NCI-H2029 treated with DMSO at 0.1 percent for 48 hours (cell line): ENCODE data around the gene CCDC157.
A peak's percentile ranks its signal among the peaks of the same experiment; 100 is the strongest.
"Not testable (repeated sequence)": the region's sequence is repeated elsewhere in the genome, so short reads cannot be mapped to it uniquely, and the experiment has no call there.

Experiments used
- DNase-seq: peaks from one replicate; lab custom pipeline; 2025; lab: John Stamatoyannopoulos, UW

The CCDC157 gene

DNA sequence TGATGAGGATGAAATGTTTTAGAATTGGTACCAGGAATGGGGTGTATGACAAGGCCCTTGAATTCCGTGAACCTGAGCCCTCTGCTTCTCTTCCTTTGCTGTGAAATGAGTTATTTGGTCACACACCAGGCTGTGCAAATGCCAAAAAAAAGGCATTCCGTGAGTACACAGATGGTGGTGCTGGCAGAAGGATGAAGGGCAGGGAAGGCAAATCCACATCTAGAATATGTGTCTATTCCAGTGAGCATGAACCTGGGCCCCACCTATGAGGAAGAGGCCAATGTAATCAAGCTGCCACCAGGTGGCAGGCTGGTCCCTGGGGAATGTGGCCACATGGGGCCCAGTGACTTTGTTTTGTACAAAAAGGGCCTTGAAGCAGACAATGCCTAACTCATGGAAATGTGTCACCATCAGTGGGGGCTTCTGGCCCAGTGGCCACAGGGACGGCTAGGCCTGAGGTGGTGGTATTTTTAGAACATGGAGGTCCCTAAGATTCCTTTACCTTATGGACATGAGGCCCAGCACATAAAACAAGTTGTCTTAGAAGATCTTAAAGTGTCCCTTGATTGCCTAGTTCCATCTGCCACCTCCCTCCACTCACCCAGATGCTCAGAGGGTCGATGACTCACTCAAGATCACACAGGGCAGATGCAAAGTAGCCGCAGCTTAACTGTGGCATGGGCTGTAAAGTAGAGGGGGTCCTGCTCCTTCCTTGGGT, 34.3 kb downstream of the CCDC157 start:
- DNase-seq, result peak; percentile 27

GRCh38 chr22:30392661-30393321, 36.0 kb downstream of the CCDC157 start:
- no peak for DNase-seq

DNA sequence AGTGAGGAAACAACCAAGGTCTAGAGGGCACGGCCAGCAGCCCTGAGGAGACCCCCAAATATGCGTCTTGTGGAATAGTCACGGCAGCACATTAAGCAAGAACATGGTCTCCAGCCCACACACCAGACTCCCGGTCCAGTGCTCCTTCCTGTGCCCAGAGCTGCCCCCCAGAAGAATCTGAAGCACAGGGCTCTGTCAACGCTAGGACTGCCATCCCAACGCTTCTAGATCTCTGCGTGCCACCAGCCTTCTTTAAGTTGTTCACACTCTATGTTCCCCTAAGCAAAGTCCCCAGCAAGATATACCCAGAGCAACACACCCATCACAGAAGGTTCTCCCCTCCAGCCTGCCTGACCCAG, 36.5 kb downstream of the CCDC157 start:
- DNase-seq, result no peak

GRCh38 chr22:30393885-30394284, 37.1 kb downstream of the CCDC157 start:
- no peak for DNase-seq

DNA sequence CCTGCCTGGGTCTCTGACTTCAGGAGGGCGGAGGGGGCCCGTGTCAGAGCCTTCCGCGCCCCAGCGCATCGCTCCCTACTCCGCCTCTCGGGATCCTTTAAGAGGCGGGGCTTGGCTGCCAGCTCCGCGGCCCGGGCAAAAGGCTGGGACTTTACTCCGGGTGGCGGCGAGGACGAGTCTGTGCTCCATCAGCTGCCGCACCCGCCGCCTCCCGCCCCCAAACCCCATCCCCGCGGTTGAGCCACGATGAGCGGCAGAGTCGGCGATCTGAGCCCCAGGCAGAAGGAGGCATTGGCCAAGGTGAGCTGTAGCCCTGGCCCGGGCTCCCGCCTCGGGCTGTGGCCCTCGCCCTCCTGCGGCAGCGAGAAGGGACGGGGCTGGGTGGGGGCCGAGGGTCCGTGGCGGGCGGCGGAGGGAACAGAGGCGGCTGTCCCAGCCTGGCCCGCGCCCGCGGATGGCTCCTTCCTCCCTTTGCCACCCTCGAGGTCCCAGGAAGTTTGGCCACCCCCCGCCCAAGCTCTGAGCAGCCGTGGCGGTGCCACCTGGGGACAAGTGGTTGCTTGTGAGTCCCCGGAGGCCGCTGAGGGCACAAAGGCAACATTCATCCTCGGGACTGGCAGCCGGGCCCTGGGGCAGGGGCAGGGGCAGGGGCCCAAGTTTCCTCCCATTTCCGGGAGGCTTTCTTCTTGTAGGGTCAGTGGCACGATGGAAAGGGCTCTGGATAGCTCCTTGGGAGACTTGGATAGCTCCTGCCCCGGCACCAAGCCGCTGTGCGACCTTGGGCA, 40.3 kb downstream of the CCDC157 start, which contains the start of gene SEC14L2:
TSS of gene SEC14L2 (plus strand) at position 148 of the 785 bp plus-strand sequence. CDS start at position 247, 99 bp downstream.
- no peak for DNase-seq

DNA sequence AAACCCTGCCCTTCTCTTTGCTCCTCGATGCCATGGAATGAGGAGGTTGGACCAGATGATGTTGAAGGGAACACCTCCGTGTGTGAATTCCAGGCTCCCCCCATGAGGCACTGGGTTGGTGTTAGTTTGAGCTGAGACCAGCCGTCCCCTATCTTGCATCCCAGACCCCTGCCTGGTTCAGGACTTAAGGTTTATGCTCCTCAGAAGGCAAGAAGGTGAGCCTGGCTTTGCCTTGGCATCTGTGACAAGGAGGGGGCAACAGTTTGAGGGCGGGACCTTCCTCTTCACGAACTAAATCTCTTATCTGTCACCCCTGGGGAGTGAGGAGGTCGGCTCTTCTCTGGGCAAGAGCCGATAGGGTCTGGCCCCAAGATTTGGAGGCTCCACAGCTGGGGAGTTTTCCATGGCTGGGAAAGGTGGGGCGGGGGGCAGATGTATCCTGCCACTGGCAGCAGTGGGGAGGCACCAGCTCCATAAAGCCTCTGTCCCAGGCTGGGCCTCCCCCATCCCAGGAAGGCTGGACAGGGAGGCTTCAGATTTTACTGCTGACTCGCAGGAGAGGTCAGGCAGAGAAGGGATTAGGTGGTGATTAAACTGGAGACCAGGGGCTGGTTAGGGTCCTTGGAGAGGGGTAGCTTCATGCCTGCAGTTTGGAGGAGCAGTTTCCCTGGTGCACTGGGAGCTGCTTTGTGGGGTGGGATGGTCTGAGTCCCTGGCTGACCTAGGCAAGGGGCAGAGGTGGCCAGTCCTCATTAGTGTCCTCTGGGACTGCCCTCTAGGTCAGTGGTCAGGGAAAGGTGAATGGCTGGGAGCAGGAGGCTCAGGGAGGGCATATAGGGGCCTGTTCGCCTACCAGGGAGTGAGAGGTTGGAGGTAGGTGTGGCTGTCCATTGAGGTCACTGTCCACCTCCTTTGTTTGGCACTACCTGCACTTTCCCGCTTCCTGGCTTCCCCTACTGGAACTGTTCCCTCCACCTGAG, 41.1 kb downstream of the CCDC157 start:
- DNase-seq, result no peak

GRCh38 chr22:30398685-30399680, 42.2 kb downstream of the CCDC157 start:
- DNase-seq, result no peak

GRCh38 chr22:30399718-30400117, 42.9 kb downstream of the CCDC157 start:
- no peak for DNase-seq

DNA sequence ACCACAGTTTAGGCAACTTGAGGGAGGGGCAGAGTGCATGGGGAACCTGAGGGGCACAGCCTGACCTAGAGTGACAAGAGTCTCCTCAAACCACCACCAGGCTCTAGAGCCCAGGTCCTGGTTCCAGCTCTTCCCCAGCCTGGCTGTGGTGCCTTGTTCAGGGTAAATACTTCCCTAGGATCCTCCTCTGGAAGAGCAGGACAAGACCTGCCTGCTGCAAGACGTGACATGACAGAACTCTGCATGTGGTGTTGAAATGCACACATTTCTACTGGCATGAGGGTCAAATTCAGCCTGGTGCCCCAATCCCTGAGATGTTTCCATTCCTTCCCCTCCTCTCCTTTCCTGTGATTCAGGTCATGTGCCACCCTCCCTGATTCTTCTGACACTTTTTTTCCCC, 43.4 kb downstream of the CCDC157 start:
- no peak for DNase-seq

DNA sequence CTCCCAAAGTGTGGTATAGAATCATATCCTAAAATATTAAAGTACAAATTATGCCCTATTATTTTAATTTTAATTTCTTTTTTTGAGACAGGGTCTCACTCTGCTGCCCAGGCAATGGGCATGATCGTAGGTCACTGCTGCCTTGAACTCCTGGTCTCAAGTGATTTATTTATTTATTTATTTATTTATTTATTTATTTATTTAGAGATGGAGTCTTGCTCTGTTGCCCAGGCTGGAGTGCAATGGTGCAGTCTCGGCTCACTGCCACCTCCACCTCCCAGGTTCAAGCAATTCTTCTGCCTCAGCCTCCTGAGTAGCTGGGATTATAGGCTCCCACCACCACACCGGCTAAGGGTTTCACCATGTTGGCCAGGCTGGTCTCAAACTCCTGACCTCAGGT, 44.2 kb downstream of the CCDC157 start:
- not testable (repeated sequence) for DNase-seq

GRCh38 chr22:30402028-30402765, 45.4 kb downstream of the CCDC157 start:
- DNase-seq, result no peak

GRCh38 chr22:30402766-30403104, 45.9 kb downstream of the CCDC157 start:
- not testable (repeated sequence) for DNase-seq

GRCh38 chr22:30404307-30404706, 47.5 kb downstream of the CCDC157 start:
- DNase-seq, result no peak

DNA sequence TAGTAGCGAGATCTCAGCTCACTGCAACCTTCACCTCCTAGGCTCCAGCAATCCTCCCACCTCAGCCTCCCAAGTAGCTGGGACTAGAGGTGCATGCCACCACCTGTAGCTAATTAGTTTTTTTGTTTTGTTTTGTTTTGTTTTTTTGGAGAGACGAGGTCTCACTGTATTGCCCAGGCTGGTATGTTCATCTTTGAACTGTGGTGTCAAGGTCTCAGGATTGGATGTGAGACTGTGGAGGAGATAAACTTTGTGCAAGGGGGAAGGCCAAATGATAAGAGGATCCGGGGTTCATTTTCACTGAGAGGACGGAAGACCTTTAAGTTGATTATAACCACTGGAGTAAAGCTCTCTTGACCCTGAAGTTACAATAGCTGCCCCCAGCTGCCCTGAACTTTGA, 48.9 kb downstream of the CCDC157 start:
- DNase-seq, result no peak

DNA sequence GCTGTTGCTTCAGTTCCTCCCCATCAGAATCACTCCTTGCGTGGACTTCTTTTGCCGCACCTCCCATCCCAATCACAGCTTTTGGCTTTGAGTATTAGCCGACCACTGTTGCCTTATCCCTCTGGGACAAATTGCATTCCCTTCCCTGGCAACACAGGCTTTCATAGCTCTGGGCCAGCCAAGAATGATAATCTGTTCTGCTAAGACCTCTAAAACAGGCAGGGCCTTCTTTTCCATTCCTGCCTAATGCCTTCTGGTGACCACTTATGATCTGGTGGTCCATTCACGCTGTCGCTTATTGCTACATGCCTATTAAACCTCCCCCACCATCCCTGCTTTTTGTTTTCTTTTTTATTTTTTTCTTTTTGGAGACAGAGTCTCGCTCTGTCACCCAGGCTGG, 49.6 kb downstream of the CCDC157 start:
- DNase-seq, result no peak

DNA sequence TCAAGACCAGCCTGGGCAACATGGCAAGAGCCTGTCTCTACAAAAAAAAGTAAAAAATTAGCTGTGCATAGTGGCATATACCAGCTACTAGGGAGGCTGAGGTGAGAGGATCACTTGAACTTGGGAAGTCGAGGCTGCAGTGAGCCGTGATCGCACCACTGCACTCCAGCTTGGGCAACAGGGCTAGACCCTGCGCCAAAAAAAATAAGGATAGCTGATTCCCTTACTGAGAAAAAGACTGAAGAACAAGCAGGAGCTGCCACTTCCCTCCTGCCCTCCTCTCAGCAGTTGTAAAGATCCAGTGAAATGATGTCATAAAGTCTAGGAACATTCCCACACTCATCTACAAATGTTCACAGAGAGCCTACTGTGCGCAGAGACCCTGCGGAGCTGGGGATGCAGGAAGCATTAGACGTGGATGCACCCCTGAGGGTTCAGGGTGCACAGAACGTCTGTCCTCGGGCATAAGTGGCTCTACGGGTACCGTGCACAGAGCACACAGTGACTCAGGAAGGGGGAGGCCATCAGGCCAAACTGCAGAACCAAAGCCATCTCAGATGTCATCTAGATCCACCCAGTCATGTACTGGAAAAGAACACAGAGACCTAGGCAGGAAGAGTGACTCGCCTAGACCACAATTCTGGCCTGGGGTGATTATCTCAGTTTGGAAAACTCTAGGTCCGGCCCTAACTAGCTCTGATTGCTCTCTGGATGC, 51.7 kb downstream of the CCDC157 start:
- DNase-seq, result no peak

DNA sequence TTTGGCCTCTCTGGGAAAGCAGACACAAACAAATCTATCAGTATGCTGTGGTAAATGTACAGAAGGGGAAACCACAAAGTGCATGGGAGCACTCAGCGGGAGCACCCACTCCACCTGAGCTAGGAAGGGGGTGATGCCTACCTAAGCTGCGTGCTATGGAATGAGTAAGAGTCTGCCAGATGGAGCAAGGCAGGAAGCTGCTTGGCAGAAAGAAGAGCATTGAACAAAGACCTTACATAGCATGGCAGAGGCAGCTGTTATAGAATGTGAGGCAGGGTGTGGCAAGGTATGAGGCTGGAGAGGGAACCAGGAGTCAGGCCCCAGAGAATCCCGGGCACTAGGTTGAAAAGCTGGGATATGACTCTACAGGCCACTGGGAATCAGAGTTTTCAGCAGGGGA, 55.0 kb downstream of the CCDC157 start:
- DNase-seq, result no peak

- DNase-seq, result no peak
Measured at GRCh38 chr22:30413001-30413400, 56.2 kb downstream of the CCDC157 start.
